PC-3 (cell line): ENCODE measurements around the gene SLC12A5.

ENCODE experiments used
- EZH2 ChIP-seq: fragments of 300-600 bp; sonication (generic); IDR thresholded peaks from one replicate; pipeline ENCODE4 v1.6.1; 2017; ENCODE audit warnings: antibody characterized with exemption, mild to moderate bottlenecking, low read length; ENCODE audit not compliant: unreplicated experiment
- TF ChIP-seq, protein P1 (sequence below): fragments of 300-600 bp; sonication (generic); conservative IDR thresholded peaks from 2 replicates; pipeline ENCODE4 v1.5.1; 2017; ENCODE audit warnings: antibody characterized with exemption, low read depth, mild to moderate bottlenecking, low read length

DNA sequence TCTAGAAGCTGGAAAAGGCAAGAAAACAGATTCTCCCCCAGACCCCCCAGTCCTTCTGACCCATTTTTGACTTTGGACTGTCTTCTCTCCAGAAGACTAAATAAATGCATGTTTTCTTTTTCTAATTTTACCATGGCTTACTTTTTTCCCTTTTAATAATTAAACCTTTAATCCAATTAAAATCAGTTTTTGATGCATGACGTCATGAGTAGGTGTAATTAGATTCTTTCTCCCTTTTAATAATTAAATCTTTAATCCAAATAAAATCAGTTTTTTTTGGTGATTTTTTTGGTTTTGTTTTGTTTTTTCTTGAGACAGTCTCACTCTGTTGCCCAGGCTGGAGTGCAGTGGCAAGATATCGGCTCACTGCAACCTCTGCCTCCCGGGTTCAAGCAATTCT is 73.9 kb downstream of the SLC12A5 start:
- TF ChIP-seq, protein P1, sequence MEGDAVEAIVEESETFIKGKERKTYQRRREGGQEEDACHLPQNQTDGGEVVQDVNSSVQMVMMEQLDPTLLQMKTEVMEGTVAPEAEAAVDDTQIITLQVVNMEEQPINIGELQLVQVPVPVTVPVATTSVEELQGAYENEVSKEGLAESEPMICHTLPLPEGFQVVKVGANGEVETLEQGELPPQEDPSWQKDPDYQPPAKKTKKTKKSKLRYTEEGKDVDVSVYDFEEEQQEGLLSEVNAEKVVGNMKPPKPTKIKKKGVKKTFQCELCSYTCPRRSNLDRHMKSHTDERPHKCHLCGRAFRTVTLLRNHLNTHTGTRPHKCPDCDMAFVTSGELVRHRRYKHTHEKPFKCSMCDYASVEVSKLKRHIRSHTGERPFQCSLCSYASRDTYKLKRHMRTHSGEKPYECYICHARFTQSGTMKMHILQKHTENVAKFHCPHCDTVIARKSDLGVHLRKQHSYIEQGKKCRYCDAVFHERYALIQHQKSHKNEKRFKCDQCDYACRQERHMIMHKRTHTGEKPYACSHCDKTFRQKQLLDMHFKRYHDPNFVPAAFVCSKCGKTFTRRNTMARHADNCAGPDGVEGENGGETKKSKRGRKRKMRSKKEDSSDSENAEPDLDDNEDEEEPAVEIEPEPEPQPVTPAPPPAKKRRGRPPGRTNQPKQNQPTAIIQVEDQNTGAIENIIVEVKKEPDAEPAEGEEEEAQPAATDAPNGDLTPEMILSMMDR = no peak
- no peak for TF ChIP-seq EZH2
